ENCODE measurements around the gene CAMK2N2.

DNA sequence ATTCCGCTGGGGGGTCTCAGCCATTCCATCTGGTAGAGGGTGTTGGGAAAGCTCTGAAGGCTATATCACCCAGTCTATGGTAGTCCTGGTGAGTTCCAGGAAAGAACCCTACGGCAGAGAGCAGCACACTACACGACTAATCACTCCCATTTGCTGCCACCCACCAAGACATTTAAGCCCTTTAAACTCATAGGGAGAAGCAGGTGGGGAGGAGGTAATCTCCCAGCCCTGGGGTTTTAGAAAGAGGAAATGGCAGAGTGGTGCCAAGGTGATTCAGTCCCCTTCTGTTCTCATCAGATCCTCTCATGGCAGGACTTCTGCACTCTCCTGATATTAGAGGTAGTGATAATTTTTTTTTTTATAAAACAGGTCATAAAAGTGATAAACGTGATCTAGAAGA lies 42.5 kb downstream of the CAMK2N2 start:
- TF ChIP-seq POLR2A (IDR thresholded peaks at IDR 0.05; ENCODE audit: low read length): no peak
- TF ChIP-seq GATA1 (IDR thresholded peaks at IDR 0.05; ENCODE audit: low read depth, low read length): no peak

Data from erythroblast (primary cell).